ENCODE results near the gene TMEM174.
"Not testable (repeated sequence)": the region's sequence is repeated elsewhere in the genome, so short reads cannot be mapped to it uniquely, and the experiment has no call there.

The TMEM174 gene

GRCh38 chr5:73218552-73219171, 45.7 kb downstream of the TMEM174 start:
- no peak overlapping the region for H3K4me3 ChIP-seq (ENCODE audit: low read depth, low read length)

GRCh38 chr5:73219336-73219735, 46.3 kb downstream of the TMEM174 start:
- H3K4me3 ChIP-seq (ENCODE audit: low read depth, low read length), result not testable (repeated sequence)

- no peak overlapping the region for H3K4me3 ChIP-seq (ENCODE audit: low read depth, low read length)
Observed at GRCh38 chr5:73221161-73221560, 48.2 kb downstream of the TMEM174 start.

- H3K4me3 ChIP-seq (ENCODE audit: low read depth, low read length), result no peak overlapping the region
Observed at GRCh38 chr5:73221726-73222125, 48.7 kb downstream of the TMEM174 start.

GRCh38 chr5:73222173-73222572, 49.2 kb downstream of the TMEM174 start:
- H3K4me3 ChIP-seq (ENCODE audit: low read depth, low read length), result no peak overlapping the region
